Mesendoderm (in vitro differentiated cells): ENCODE measurements around the gene HOXA6. TPM values are rescaled to one million over a fixed set of nuclear protein-coding genes. Genes with fewer than 3 reads are reported as not detected.

Experiments used
- DNase-seq: peaks from one replicate; pipeline ENCODE4 v3.0.0; 2013
- H2AK5ac ChIP-seq: 2 replicates; pipeline ENCODE4 v1.6.1; 2013; ENCODE audit warnings: low read length, inconsistent platforms
- H2BK120ac ChIP-seq: 2 replicates; pipeline ENCODE4 v1.6.1; 2013; ENCODE audit warnings: low read depth, mild to moderate bottlenecking, low read length, moderate library complexity, mixed read lengths
- H2BK15ac ChIP-seq: replicated peaks from 2 replicates; pipeline ENCODE4 v1.6.1; 2013; ENCODE audit warnings: low read depth, mild to moderate bottlenecking, moderate library complexity
- H2BK5ac ChIP-seq: 2 replicates; pipeline ENCODE4 v1.6.1; 2013; ENCODE audit warnings: low read length, inconsistent platforms
- H3K18ac ChIP-seq: 2 replicates; pipeline ENCODE4 v1.6.1; 2013; ENCODE audit warnings: mild to moderate bottlenecking, low read length, mixed read lengths
- H3K23ac ChIP-seq: one replicate; pipeline ENCODE4 v1.6.1; 2013; ENCODE audit warnings: low read length
- H3K27ac ChIP-seq: 2 replicates; pipeline ENCODE4 v1.5.1; 2013; ENCODE audit warnings: low read depth, mild to moderate bottlenecking, inconsistent platforms, low read length, moderate library complexity
- H3K27me3 ChIP-seq: 2 replicates; pipeline ENCODE4 v1.6.1; 2013; ENCODE audit warnings: low read length, control low read depth, mild to moderate bottlenecking, inconsistent platforms; ENCODE audit not compliant: insufficient read depth, poor library complexity
- H3K36me3 ChIP-seq: 2 replicates; pipeline ENCODE4 v1.6.1; 2013; ENCODE audit warnings: low read length, inconsistent platforms; ENCODE audit not compliant: control insufficient read depth, insufficient read depth
- H3K4ac ChIP-seq: one replicate; pipeline ENCODE4 v1.6.1; 2013; ENCODE audit warnings: low read depth, mild to moderate bottlenecking, low read length, moderate library complexity
- H3K4me1 ChIP-seq: 2 replicates; pipeline ENCODE4 v1.6.1; 2013; ENCODE audit warnings: low read depth, low read length, inconsistent platforms; ENCODE audit not compliant: control insufficient read depth
- H3K4me2 ChIP-seq: 2 replicates; pipeline ENCODE4 v1.6.1; 2013; ENCODE audit warnings: low read length
- H3K4me3 ChIP-seq: 2 replicates; pipeline ENCODE4 v1.5.1; 2013; ENCODE audit warnings: mild to moderate bottlenecking, low read length
- H3K56ac ChIP-seq: one replicate; pipeline ENCODE4 v1.6.1; 2013; ENCODE audit warnings: low read length
- H3K79me1 ChIP-seq: 2 replicates; pipeline ENCODE4 v1.6.1; 2013; ENCODE audit warnings: low read length, inconsistent platforms
- H3K79me2 ChIP-seq: 2 replicates; pipeline ENCODE4 v1.6.1; 2013; ENCODE audit warnings: mild to moderate bottlenecking, low read length; ENCODE audit not compliant: control insufficient read depth, insufficient read depth
- H3K9ac ChIP-seq: 2 replicates; pipeline ENCODE4 v1.6.1; 2013; ENCODE audit warnings: low read length, inconsistent platforms
- H4K5ac ChIP-seq: one replicate; pipeline ENCODE4 v1.6.1; 2013; ENCODE audit warnings: low read length
- H4K8ac ChIP-seq: one replicate; pipeline ENCODE4 v1.6.1; 2013; ENCODE audit warnings: low read depth, mild to moderate bottlenecking, control low read depth, low read length, moderate library complexity
- WGBS: extraction: QIAGEN DNeasy Blood & Tissue Kit; methylation state at CpG from one replicate; pipeline ENCODE4 v1.1.7; 2013; ENCODE audit warnings: low lambda C conversion rate, missing lambda C conversion rate; ENCODE audit not compliant: insufficient coverage; ENCODE audit errors: extremely low coverage; 5-methylcytosine and 5-hydroxymethylcytosine counted together
- polyA plus RNA-seq, 2 experiments: library from polyadenylated mRNA; stranded (reverse); fragments of 200-250 nt; gene quantifications; one replicate each; pipeline ENCODE4 v1.2.3, GENCODE V29; 2013

The HOXA6 gene
- polyA plus RNA-seq (2013, experiment 1 of 2) = not detected
- not detected for polyA plus RNA-seq (2013, experiment 2 of 2)

- Histone ChIP-seq H2BK15ac (no peak within 1 kb of the TSS), H2AK5ac (no peak within 1 kb of the TSS), H3K4me3 (no peak within 1 kb of the TSS), H3K79me2 (no peaks in the 10 kb centered on the region), H3K79me1 (no peaks in the 10 kb centered on the region), H4K8ac (no peak within 1 kb of the TSS), H3K18ac (no peak within 1 kb of the TSS), H3K9ac (no peak within 1 kb of the TSS), H3K36me3 (no peaks in the 10 kb centered on the region), H2BK120ac (no peak within 1 kb of the TSS), H3K4me2 (peak within 1 kb of the TSS; percentile 7), H4K5ac (no peak within 1 kb of the TSS), H3K27ac (no peak within 1 kb of the TSS), H3K56ac (no peak within 1 kb of the TSS), H3K4ac (no peak within 1 kb of the TSS), H3K4me1 (no peaks in the 10 kb centered on the region), H2BK5ac (no peak within 1 kb of the TSS), H3K23ac (no peak within 1 kb of the TSS), H3K27me3 (peaks cover 82% of the 10 kb centered on the region)
- WGBS = no CpG with 5 or more reads among the region's 63 CpGs
- no peak for DNase-seq
Measured at GRCh38 chr7:27147199-27148030, at the start of gene HOXA6. HOXA6 (minus strand) TSS chr7:27147774; CDS start chr7:27147749, 25 bp downstream.

- peaks cover 60% of the 10 kb centered on the region for H3K27me3 ChIP-seq
- no CpG with 5 or more reads among the region's 6 CpGs for WGBS
Measured at GRCh38 chr7:27196287-27196767, 48.8 kb upstream of the HOXA6 start.

GRCh38 chr7:27194686-27195379 is 47.3 kb upstream of the HOXA6 start:
- Histone ChIP-seq H3K27ac (no peak overlapping the region), H3K4me2 (no peak overlapping the region), H3K56ac (no peak overlapping the region), H3K36me3 (no peaks in the 10 kb centered on the region), H3K4ac (no peak overlapping the region), H2BK5ac (no peak overlapping the region), H3K4me1 (no peaks in the 10 kb centered on the region), H3K18ac (no peak overlapping the region), H3K79me1 (no peaks in the 10 kb centered on the region), H3K27me3 (peaks cover 63% of the 10 kb centered on the region), H3K23ac (no peak overlapping the region), H3K4me3 (no peak overlapping the region), H2BK15ac (no peak overlapping the region), H3K79me2 (no peaks in the 10 kb centered on the region), H2BK120ac (no peak overlapping the region), H4K8ac (no peak overlapping the region), H4K5ac (no peak overlapping the region), H3K9ac (no peak overlapping the region), H2AK5ac (no peak overlapping the region)
- 100% methylated on average over 1 of the region's 9 CpGs for WGBS
- no peak for DNase-seq

More at GRCh38 chr7:27196287-27196767, 48.8 kb upstream of the HOXA6 start:
- no peak overlapping the region for H3K18ac ChIP-seq
- no peak overlapping the region for H3K56ac ChIP-seq
- no peaks in the 10 kb centered on the region for H3K79me2 ChIP-seq
- H3K4me1 ChIP-seq = peaks cover 3% of the 10 kb centered on the region
- H4K8ac ChIP-seq = no peak overlapping the region
- H3K79me1 ChIP-seq = no peaks in the 10 kb centered on the region
- no peak overlapping the region for H2BK5ac ChIP-seq
- H3K4ac ChIP-seq = no peak overlapping the region
- no peak overlapping the region for H3K23ac ChIP-seq
- no peak overlapping the region for H3K4me2 ChIP-seq
- no peak overlapping the region for H4K5ac ChIP-seq
- H2AK5ac ChIP-seq = no peak overlapping the region
- no peak overlapping the region for H3K4me3 ChIP-seq
- H2BK120ac ChIP-seq = no peak overlapping the region
- H3K27ac ChIP-seq = no peak overlapping the region
- no peaks in the 10 kb centered on the region for H3K36me3 ChIP-seq
- peak; percentile 83 for DNase-seq
- H2BK15ac ChIP-seq = no peak overlapping the region
- no peak overlapping the region for H3K9ac ChIP-seq

- Histone ChIP-seq H4K8ac (no peak overlapping the region), H3K27ac (no peak overlapping the region), H3K23ac (no peak overlapping the region), H3K79me2 (no peaks in the 10 kb centered on the region), H3K9ac (no peak overlapping the region), H3K4me2 (no peak overlapping the region), H3K4me1 (no peaks in the 10 kb centered on the region), H2AK5ac (no peak overlapping the region), H3K27me3 (peaks cover 69% of the 10 kb centered on the region), H2BK15ac (no peak overlapping the region), H2BK5ac (no peak overlapping the region), H3K56ac (no peak overlapping the region), H4K5ac (no peak overlapping the region), H2BK120ac (no peak overlapping the region), H3K79me1 (no peaks in the 10 kb centered on the region), H3K4me3 (no peak overlapping the region), H3K4ac (no peak overlapping the region), H3K36me3 (no peaks in the 10 kb centered on the region), H3K18ac (no peak overlapping the region)
- DNase-seq = no peak
- no CpG with 5 or more reads among the region's 2 CpGs for WGBS
Measured at GRCh38 chr7:27194002-27194352, 46.4 kb upstream of the HOXA6 start.

GRCh38 chr7:27193335-27194001 is 45.9 kb upstream of the HOXA6 start:
- no CpG with 5 or more reads among the region's 29 CpGs for WGBS
- no peak overlapping the region for H2BK5ac ChIP-seq
- H3K4me1 ChIP-seq = no peaks in the 10 kb centered on the region
- H4K5ac ChIP-seq = no peak overlapping the region
- H3K27ac ChIP-seq = no peak overlapping the region
- no peak overlapping the region for H2BK15ac ChIP-seq
- H3K4me3 ChIP-seq = no peak overlapping the region
- H2BK120ac ChIP-seq = no peak overlapping the region
- H3K4me2 ChIP-seq = no peak overlapping the region
- no peaks in the 10 kb centered on the region for H3K79me2 ChIP-seq
- H2AK5ac ChIP-seq = no peak overlapping the region
- H3K23ac ChIP-seq = no peak overlapping the region
- no peak overlapping the region for H3K9ac ChIP-seq
- no peak overlapping the region for H3K4ac ChIP-seq
- H3K56ac ChIP-seq = no peak overlapping the region
- no peak overlapping the region for H3K18ac ChIP-seq
- H3K79me1 ChIP-seq = no peaks in the 10 kb centered on the region
- no peak overlapping the region for H4K8ac ChIP-seq
- peaks cover 68% of the 10 kb centered on the region for H3K27me3 ChIP-seq
- H3K36me3 ChIP-seq = no peaks in the 10 kb centered on the region
- no peak for DNase-seq
